HEK293T (cell line): ENCODE data around the gene MYOG.

Source experiments
- ARNT ChIP-seq: fragments of 450-650 bp; IDR thresholded peaks from 2 replicates; pipeline ENCODE4 v1.6.1; 2017; ENCODE audit warnings: mild to moderate bottlenecking
- BHLHE40 ChIP-seq: fragments of 450-650 bp; IDR thresholded peaks from 2 replicates; pipeline ENCODE4 v1.6.1; 2016; ENCODE audit warnings: mild to moderate bottlenecking, moderate library complexity, borderline replicate concordance
- ELF4 ChIP-seq: fragments of 450-650 bp; IDR thresholded peaks from 2 replicates; pipeline ENCODE4 v1.6.1; 2017; ENCODE audit warnings: antibody characterized with exemption
- FOXA1 ChIP-seq: fragments of 450-650 bp; IDR thresholded peaks from 2 replicates; pipeline ENCODE4 v1.6.1; 2016; ENCODE audit warnings: mild to moderate bottlenecking
- FOXK2 ChIP-seq: fragments of 450-650 bp; IDR thresholded peaks from 2 replicates; pipeline ENCODE4 v1.6.1; 2016; ENCODE audit warnings: mild to moderate bottlenecking
- FOXM1 ChIP-seq: fragments of 450-650 bp; IDR thresholded peaks from 2 replicates; pipeline ENCODE4 v1.6.1; 2017; ENCODE audit warnings: mild to moderate bottlenecking, borderline replicate concordance
- HDGF ChIP-seq: fragments of 450-650 bp; IDR thresholded peaks from 2 replicates; pipeline ENCODE4 v1.6.1; 2017; ENCODE audit warnings: antibody characterized with exemption, borderline replicate concordance
- L3MBTL2 ChIP-seq: fragments of 450-650 bp; conservative IDR thresholded peaks from 2 replicates; pipeline ENCODE4 v1.6.1; 2016; ENCODE audit warnings: mild to moderate bottlenecking
- NFRKB ChIP-seq: fragments of 450-650 bp; IDR thresholded peaks from 2 replicates; pipeline ENCODE4 v1.6.1; 2016; ENCODE audit warnings: mild to moderate bottlenecking, moderate library complexity
- SP1 ChIP-seq: fragments of 450-650 bp; IDR thresholded peaks from 2 replicates; pipeline ENCODE4 v1.6.1; 2017
- TARDBP ChIP-seq: fragments of 450-650 bp; IDR thresholded peaks from 2 replicates; pipeline ENCODE4 v1.6.1; 2016
- ZNF384 ChIP-seq: fragments of 450-650 bp; IDR thresholded peaks from 2 replicates; pipeline ENCODE4 v1.6.1; 2016
- TF ChIP-seq, protein P1 (sequence below): fragments of 450-650 bp; IDR thresholded peaks from 2 replicates; pipeline ENCODE4 v1.6.1; 2016

DNA sequence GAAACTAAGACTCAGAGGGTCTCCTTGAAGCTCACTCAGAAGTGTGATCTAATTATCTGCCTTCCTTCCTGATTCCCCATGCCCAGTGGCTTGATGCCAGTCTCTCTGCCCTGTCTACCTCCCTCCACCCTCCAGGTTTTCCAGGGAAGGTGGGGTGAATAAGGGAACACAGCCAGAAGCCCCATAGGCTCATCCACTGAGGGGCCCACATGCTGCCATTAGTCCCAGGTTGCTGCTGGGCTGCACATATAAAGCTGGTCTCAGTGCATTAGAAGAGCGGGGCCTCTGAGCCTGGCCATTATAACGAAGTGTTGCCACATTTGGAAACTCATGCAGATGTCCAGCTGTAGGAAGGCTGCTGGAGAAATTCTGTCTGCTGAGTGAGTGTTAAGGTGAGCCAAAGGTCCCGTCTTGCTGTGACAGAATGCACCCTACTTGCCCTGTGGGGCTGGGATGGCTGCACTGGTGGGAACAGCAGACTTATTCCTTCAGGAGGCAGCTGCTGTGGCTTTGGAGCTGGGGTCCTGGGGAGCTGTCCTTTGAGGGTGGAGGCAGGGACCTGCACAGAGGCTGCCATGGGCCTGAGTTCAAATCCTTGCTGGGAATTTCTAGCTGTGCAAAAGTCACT is 44.7 kb upstream of the MYOG start:
- TF ChIP-seq BHLHE40: no peak
- no peak for TF ChIP-seq SP1
- no peak for TF ChIP-seq L3MBTL2
- TF ChIP-seq ARNT: no peak
- no peak for TF ChIP-seq FOXK2
- TF ChIP-seq, protein P1, sequence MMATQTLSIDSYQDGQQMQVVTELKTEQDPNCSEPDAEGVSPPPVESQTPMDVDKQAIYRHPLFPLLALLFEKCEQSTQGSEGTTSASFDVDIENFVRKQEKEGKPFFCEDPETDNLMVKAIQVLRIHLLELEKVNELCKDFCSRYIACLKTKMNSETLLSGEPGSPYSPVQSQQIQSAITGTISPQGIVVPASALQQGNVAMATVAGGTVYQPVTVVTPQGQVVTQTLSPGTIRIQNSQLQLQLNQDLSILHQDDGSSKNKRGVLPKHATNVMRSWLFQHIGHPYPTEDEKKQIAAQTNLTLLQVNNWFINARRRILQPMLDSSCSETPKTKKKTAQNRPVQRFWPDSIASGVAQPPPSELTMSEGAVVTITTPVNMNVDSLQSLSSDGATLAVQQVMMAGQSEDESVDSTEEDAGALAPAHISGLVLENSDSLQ: no peak
- no peak for TF ChIP-seq ELF4
- no peak for TF ChIP-seq ZNF384
- no peak for TF ChIP-seq TARDBP
- TF ChIP-seq NFRKB: no peak
- TF ChIP-seq HDGF: no peak
- TF ChIP-seq FOXA1: no peak
- no peak for TF ChIP-seq FOXM1
